GM18507 (cell line): Measurements from ENCODE around the gene TBL1X.
"Not testable (repeated sequence)": the region's sequence is repeated elsewhere in the genome, so short reads cannot be mapped to it uniquely, and the experiment has no call there.

Experiments
- DNase-seq: peaks from one replicate; pipeline ENCODE4 v3.0.0; 2011; ENCODE audit warnings: low read depth; ENCODE audit not compliant: insufficient read length; ENCODE audit errors: extremely low spot score
- FAIRE-seq: peaks from 2 replicates; lab custom pipeline; 2011; peaks lifted over from hg19 to GRCh38; lab: Jason Lieb, UNC

TBL1X gene

GRCh38 chrX:9768321-9768839, 303.5 kb downstream of the TBL1X start:
- not testable (repeated sequence) for FAIRE-seq, DNase-seq

- no peak for DNase-seq
- no peak for FAIRE-seq
These were observed 305.5 kb downstream of the TBL1X start for GRCh38 chrX:9770319-9770718.

- DNase-seq (no peak), FAIRE-seq (no peak)
These were observed 308.1 kb downstream of the TBL1X start for GRCh38 chrX:9772943-9773342.

- DNase-seq (no peak), FAIRE-seq (no peak)
These were observed 311.1 kb downstream of the TBL1X start for GRCh38 chrX:9775930-9776329.

GRCh38 chrX:9781941-9782340, 317.1 kb downstream of the TBL1X start:
- DNase-seq (no peak), FAIRE-seq (no peak)

- DNase-seq: no peak
- FAIRE-seq: no peak
These were observed 319.5 kb downstream of the TBL1X start for GRCh38 chrX:9784332-9784731.

- FAIRE-seq (no peak), DNase-seq (no peak)
These were observed 320.5 kb downstream of the TBL1X start for GRCh38 chrX:9785254-9785943.

GRCh38 chrX:9785944-9786797, 321.3 kb downstream of the TBL1X start, which contains the start of gene SHROOM2:
SHROOM2 (plus strand) TSS chrX:9786429; CDS start chrX:9786546, 117 bp downstream.
- DNase-seq: no peak
- no peak for FAIRE-seq

- DNase-seq (no peak), FAIRE-seq (no peak)
These were observed 322.2 kb downstream of the TBL1X start for GRCh38 chrX:9786798-9787635.

- DNase-seq (no peak), FAIRE-seq (no peak)
These were observed 324.1 kb downstream of the TBL1X start for GRCh38 chrX:9788911-9789310.

- FAIRE-seq: no peak
- DNase-seq: no peak
These were observed 324.7 kb downstream of the TBL1X start for GRCh38 chrX:9789555-9789954.
